ACC112 (cell line): ENCODE measurements around the gene SLC35G6.
"Not testable (repeated sequence)": the region's sequence is repeated elsewhere in the genome, so short reads cannot be mapped to it uniquely, and the experiment has no call there.

Source experiments
- H2AFZ ChIP-seq: fragments of 200-600 bp; sonication (generic); one replicate; pipeline ENCODE4 v1.6.0; 2017; ENCODE audit warnings: antibody characterized with exemption, low read length; ENCODE audit not compliant: unreplicated experiment
- H3K27ac ChIP-seq: fragments of 200-600 bp; sonication (generic); 2 replicates; pipeline ENCODE4 v1.5.1; 2014; ENCODE audit warnings: low read depth, mild to moderate bottlenecking, antibody characterized with exemption, low read length, moderate library complexity
- H3K27me3 ChIP-seq: fragments of 200-600 bp; sonication (generic); 2 replicates; pipeline ENCODE4 v1.6.1; 2014; ENCODE audit warnings: mild to moderate bottlenecking, antibody characterized with exemption, low read length, moderate library complexity, mixed read lengths; ENCODE audit not compliant: insufficient read depth
- H3K36me3 ChIP-seq: fragments of 200-600 bp; sonication (generic); 2 replicates; pipeline ENCODE4 v1.6.1; 2016; ENCODE audit warnings: mild to moderate bottlenecking, antibody characterized with exemption, low read length, moderate library complexity, mixed read lengths; ENCODE audit not compliant: insufficient read depth
- H3K4me1 ChIP-seq: fragments of 200-600 bp; sonication (generic); one replicate; pipeline ENCODE4 v1.6.1; 2016; ENCODE audit warnings: low read length, mixed read lengths; ENCODE audit not compliant: insufficient read depth, unreplicated experiment, control insufficient read depth
- H3K4me3 ChIP-seq: fragments of 200-600 bp; sonication (generic); 2 replicates; pipeline ENCODE4 v1.5.1; 2014; ENCODE audit warnings: mild to moderate bottlenecking, low read depth, low read length
- H3K79me2 ChIP-seq: fragments of 200-600 bp; sonication (generic); one replicate; pipeline ENCODE4 v1.6.0; 2016; ENCODE audit warnings: low read length; ENCODE audit not compliant: control insufficient read depth, unreplicated experiment, insufficient read depth

SLC35G6 gene

DNA sequence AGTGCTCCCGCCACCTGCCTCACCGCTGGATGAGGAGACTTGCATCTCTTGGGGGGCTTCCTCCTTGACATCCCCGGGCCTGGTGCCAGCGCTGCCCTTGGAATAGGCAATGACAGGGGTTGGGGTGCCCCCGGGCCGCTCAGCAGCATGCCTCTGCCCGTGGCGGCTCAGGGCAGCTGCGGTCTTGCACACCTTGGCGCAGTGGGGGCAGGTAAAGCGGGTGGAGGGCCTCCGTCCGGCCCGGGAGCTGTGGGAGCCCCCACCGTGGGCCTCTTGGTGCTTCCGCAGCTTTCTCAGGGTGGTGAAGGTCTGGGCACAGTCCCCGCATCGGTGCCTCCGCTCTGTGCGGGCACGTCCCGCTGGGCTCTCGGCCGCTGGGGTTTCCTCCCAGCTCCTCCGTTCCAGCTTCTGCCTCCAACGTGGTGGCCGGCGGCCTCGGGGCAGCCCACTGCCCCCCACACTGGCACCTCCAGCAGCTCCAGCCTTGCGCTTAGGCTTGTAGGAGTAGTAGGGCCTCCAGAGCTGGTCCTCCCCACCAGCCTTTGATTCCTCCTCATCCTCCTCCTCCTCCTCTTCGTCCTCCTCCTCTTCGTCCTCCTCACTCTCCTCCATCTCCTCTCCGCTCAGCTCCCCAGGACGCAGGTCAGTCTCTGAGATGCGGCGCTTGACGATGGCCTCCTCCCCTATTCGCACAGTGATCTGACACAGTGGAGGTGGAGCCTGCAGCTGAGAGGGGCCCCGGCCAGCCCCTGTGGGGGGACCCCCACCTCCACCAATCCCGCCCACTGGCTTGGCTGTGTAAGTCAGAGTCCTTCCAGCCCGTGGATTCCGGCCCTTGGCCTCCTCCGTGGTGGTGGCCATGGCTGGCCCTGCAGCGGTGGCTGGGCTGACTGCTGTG, 18.5 kb upstream of the SLC35G6 start:
- no peak overlapping the region for H3K4me3 ChIP-seq
- H3K36me3 ChIP-seq = no peaks in the 10 kb centered on the region; the same call in 1 of the 2 replicates
- H3K4me1 ChIP-seq = peaks cover 12% of the 10 kb centered on the region
- peaks cover 3% of the 10 kb centered on the region for H3K79me2 ChIP-seq
- H2AFZ ChIP-seq = no peak overlapping the region
- H3K27me3 ChIP-seq = no peaks in the 10 kb centered on the region
- no peak overlapping the region for H3K27ac ChIP-seq

DNA sequence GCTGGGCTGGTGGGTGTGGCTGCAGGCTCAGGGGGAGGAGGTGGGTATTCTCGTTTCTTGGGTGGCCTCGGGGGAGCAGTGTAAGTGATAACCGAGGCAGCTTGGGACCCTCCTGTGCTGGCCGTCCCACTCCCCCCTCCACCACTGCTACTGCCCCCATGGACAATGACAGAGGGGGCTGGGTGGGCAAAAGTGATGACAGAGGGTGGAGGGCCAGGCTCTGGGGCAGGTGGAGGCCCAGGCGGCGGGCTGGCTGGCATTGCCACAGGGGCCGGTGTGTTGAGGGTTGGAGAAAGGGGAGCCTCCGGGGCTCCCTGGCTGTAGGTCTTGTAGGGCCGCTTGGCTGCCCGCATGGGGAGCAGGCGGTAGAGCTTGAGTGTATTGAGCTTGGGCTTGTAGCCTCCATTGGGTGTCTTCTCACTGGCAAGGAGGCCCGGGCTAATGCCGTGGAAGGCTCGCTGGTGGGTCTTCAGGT, 17.8 kb upstream of the SLC35G6 start:
- no peaks in the 10 kb centered on the region; the same call in 1 of the 2 replicates for H3K36me3 ChIP-seq

DNA sequence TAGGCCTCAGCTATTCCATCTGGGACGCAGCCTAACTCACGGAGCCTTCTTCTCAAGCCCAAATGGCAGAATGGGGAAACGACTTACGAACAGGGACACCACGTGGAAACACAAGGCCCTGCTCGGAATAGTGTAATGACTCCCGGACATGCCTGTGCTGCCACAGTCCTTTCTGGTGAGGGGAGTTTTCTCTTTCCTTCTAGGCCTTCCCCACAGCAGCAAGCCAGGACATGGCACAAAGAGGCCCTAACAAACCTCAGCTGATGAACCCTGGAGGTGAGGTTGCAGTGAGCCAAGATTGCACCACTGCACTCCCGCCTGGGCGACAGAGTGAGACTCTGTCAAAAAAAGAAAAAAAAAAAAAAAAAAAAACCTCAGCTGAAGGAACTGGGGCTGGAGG, 17.2 kb upstream of the SLC35G6 start:
- Histone ChIP-seq H3K27ac (no peak overlapping the region), H3K27me3 (no peaks in the 10 kb centered on the region), H2AFZ (no peak overlapping the region), H3K4me1 (peaks cover 12% of the 10 kb centered on the region), H3K79me2 (peaks cover 11% of the 10 kb centered on the region), H3K4me3 (no peak overlapping the region), H3K36me3 (no peaks in the 10 kb centered on the region; the same call in 1 of the 2 replicates)

More for the DNA sequence above, 17.8 kb upstream of the SLC35G6 start:
- H3K27ac ChIP-seq = no peak overlapping the region
- peaks cover 5% of the 10 kb centered on the region for H3K79me2 ChIP-seq
- H3K4me1 ChIP-seq = peaks cover 12% of the 10 kb centered on the region
- no peaks in the 10 kb centered on the region for H3K27me3 ChIP-seq
- H2AFZ ChIP-seq = no peak overlapping the region
- H3K4me3 ChIP-seq = no peak overlapping the region

DNA sequence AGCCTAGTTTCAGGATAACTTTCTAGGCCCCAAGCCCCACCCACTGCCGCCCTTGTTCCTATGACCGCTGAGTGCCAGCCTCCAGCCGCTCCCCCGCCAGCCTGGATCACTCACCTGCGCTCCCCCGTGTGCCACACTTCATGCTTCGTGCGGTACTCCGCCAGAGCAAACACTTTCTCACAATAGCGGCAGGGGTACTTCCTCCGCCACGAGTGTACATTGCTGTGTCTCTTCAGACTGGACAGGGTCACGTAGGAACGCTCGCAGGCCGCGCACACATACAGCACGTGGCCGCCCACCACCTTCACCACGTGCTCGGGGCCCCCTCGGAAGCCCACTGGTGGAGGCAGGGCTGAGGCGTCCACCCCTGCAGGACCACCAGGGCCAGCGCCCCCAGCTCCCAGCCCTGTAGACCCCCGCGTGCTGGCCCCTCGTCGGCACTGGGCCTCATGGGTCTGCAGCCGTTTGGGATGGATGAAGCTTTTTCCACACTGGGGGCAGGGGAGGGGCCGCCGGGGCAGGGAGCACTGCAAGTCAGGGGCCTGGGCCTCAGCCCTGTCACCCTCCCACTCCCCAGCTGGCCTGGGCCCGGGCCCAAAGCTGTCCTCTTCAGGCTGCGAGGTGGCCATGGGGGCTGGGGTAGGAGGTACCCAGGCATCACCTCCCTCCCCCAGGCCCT, 15.5 kb upstream of the SLC35G6 start:
- Histone ChIP-seq H3K79me2 (peaks cover 11% of the 10 kb centered on the region), H3K4me1 (peaks cover 12% of the 10 kb centered on the region), H2AFZ (no peak overlapping the region), H3K27ac (no peak overlapping the region), H3K4me3 (no peak overlapping the region), H3K27me3 (no peaks in the 10 kb centered on the region), H3K36me3 (no peaks in the 10 kb centered on the region; the same call in 1 of the 2 replicates)

DNA sequence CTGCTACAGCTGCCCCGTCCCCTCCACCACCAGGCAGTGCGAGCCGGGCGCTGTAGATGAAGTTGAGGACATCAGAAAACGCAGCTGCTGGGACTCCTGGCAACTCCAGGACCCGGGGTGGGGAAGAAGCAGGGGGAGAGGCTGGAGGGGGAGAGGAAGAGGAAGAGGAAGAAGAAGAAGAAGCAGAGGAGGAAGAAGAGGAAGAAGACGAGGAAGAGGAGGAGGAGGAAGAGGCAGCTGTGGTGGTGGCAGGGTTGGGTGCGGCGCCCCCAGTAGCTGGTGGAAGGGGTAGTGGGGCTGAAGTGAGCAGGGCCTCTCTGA, 15.0 kb upstream of the SLC35G6 start:
- Histone ChIP-seq H2AFZ (no peak overlapping the region), H3K27ac (no peak overlapping the region), H3K4me3 (no peak overlapping the region), H3K36me3 (no peaks in the 10 kb centered on the region; the same call in 1 of the 2 replicates), H3K79me2 (peaks cover 11% of the 10 kb centered on the region), H3K4me1 (peaks cover 12% of the 10 kb centered on the region), H3K27me3 (no peaks in the 10 kb centered on the region)

DNA sequence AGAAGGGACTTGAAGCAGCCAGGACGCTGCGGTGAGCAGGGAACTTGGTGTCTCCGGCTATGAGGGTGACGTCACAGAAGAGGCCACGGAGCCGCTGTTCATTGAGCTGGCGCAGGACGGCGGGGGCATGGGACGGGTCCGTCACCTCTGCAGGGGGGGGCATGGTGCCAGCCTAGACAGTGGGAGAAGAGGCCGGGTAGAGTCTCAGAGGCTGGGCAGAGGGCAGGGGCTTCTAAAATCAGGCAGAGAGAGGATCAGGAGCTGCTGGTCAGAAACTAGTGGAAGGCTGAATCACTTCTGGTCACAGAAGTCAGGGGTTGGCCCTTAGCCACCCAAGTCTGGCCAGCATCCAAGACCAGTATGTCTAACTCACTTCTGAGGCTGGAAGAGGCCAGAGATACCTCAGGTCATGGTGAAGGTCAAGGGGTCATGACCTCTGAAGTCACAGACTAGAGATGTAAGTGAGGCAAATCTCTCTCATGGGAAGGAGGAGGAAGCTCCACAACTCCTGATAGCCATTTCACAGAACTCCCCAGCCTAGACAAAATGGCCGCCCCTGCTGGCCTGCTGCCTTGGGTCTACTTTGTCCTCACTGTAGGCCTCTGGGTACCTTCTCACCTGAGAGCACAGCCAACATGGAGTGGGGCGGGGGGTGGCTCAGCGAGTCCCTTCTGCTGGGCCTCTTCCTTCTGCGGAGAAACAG, 14.5 kb upstream of the SLC35G6 start:
- Histone ChIP-seq H3K36me3 (no peaks in the 10 kb centered on the region; the same call in 1 of the 2 replicates), H3K27me3 (no peaks in the 10 kb centered on the region), H3K27ac (peak overlapping the region; percentile 3; the same call in 1 of the 2 replicates), H2AFZ (no peak overlapping the region), H3K4me1 (peaks cover 12% of the 10 kb centered on the region), H3K79me2 (peaks cover 16% of the 10 kb centered on the region), H3K4me3 (no peak overlapping the region)

DNA sequence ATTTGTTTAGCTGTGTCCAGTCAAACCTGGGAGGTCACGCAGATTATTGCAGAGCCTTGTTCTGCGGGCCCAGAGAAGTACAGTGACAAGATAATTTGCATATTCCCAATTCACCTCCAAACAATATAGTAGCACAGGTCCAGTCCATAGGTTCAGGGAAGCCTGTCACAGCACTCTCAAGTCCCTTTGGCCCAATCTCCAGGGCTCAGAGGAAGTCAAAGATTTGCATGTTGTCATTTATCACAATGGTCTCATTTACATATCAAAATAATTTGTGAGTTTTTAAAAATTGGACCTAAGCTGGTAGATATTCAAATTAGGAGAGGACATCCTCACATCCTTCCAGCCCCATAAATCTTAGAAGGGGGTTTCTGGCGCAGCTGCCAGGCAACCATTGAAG, 13.7 kb upstream of the SLC35G6 start:
- Histone ChIP-seq H3K27ac (0 out of 2 replicates have a peak overlapping the region, but pooled peaks have one; percentile 3), H3K79me2 (peaks cover 18% of the 10 kb centered on the region), H3K27me3 (no peaks in the 10 kb centered on the region), H2AFZ (no peak overlapping the region), H3K4me1 (peaks cover 12% of the 10 kb centered on the region), H3K36me3 (no peaks in the 10 kb centered on the region; the same call in 1 of the 2 replicates), H3K4me3 (no peak overlapping the region)

DNA sequence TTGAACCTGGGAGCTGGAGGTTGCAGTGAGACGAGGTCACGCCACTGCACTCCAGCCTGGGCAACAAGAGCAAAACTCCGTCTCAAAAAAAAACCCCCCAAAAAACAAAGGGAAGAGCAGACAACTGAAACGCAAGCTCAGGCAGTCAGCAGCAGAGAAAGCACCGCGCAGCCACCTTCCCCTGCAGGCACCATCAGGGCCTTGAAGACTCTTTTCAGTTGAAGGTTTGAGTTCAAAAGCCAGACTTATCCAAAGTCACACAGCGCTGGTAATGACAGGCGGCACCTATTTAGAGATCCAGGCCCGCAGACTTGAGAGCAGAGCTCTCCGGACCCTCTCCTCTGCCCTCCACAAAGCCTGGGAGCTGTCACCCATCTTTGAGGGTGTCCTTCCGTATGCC, 13.0 kb upstream of the SLC35G6 start:
- Histone ChIP-seq H3K4me1 (peaks cover 12% of the 10 kb centered on the region), H3K27ac (no peak overlapping the region), H3K79me2 (peaks cover 18% of the 10 kb centered on the region), H3K4me3 (no peak overlapping the region), H3K36me3 (no peaks in the 10 kb centered on the region; the same call in 1 of the 2 replicates), H3K27me3 (no peaks in the 10 kb centered on the region), H2AFZ (no peak overlapping the region)

DNA sequence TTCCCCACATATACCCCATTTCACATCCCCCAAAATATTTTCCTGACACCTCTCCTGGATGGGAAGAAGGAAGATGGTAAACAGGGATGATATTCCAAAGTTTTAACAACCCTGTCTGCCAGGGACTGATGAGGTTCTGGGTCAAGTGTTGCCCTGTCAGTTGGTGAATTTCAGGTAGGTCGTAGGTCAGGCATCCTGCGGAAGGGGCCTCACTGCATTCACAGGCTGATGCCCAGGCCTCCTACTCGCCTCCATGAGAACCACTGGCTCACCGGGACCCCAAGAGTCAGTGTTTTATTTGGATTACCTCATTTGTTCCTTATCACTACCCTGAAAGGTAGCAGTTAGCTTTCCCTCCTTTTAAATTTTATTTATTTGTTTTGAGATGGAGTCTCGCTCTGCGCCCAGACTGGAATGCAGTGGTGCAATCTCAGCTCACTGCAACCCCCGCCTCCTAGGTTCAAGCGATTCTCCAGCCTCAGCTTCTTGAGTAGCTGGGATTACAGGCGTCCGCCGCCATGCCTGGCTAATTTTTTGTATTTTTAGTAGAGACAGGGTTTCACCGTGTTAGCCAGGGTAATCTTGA, 12.3 kb upstream of the SLC35G6 start:
- peaks cover 23% of the 10 kb centered on the region for H3K79me2 ChIP-seq
- peaks cover 12% of the 10 kb centered on the region for H3K4me1 ChIP-seq
- no peak overlapping the region for H3K27ac ChIP-seq
- H2AFZ ChIP-seq = no peak overlapping the region
- H3K36me3 ChIP-seq = no peaks in the 10 kb centered on the region; the same call in 1 of the 2 replicates
- no peak overlapping the region for H3K4me3 ChIP-seq
- no peaks in the 10 kb centered on the region for H3K27me3 ChIP-seq

DNA sequence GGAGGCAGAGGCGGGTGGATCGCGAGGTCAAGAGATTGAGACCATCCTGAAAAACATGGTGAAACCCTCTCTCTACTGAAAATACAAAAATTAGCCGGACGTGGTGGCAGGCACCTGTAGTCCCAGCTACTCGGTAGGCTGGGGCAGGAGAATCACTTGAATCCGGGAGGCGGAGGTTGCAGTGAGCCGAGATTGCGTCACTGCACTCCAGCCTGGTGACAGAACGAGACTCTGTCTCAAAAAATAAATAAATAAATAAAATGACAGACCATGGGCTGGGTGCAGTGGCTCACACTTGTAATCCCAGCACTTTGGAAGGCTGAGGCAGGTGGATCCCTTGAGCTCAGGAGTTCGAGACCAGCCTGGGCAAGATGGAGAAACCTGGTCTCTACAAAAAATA, 11.4 kb upstream of the SLC35G6 start:
- peaks cover 31% of the 10 kb centered on the region for H3K79me2 ChIP-seq
- not testable (repeated sequence) for H3K27ac ChIP-seq

More for the DNA sequence above, 11.4 kb upstream of the SLC35G6 start:
- H3K4me1 ChIP-seq = peaks cover 12% of the 10 kb centered on the region
- H3K36me3 ChIP-seq, H2AFZ ChIP-seq, H3K27me3 ChIP-seq, H3K4me3 ChIP-seq: not testable (repeated sequence)
